IMR-90 (cell line): ENCODE data around the gene PSMB11. TPM values are rescaled to one million over a fixed set of nuclear protein-coding genes. Genes with fewer than 3 reads are reported as not detected.
A peak's percentile ranks its signal among the peaks of the same experiment; 100 is the strongest.

Experiments
- ATAC-seq: fragments of 200-7000 bp; cut with Tn5 transposase; 2 replicates; pipeline ENCODE4 v1.9.1; 2020; ENCODE audit warnings: low read depth, mild to moderate bottlenecking, moderate library complexity
- BruUV-seq: library from RNA; stranded (reverse); fragments of 400-500 nt; replicated peaks from 2 replicates; lab custom pipeline; 2021; lab: Mats Ljungman, UMichigan
- CTCF ChIA-PET: fragments of 300-600 bp; formaldehyde crosslinking; extraction: SDS; loops from one replicate; lab custom pipeline; 2021; ENCODE audit warnings: antibody characterized with exemption; lab: Yijun Ruan, JAX
- POLR2A ChIA-PET: fragments of 300-600 bp; sonication (Branson Sonifier 250); formaldehyde crosslinking; loops from one replicate; lab custom pipeline; 2022; ENCODE audit warnings: antibody characterized with exemption; ENCODE audit not compliant: unreplicated experiment; lab: Charles Lee
- DNase-seq: peaks from one replicate; pipeline ENCODE4 v3.0.0; 2013
- H2AFZ ChIP-seq: replicated peaks from 2 replicates; pipeline ENCODE3; 2013; ENCODE audit warnings: low read length, mild to moderate bottlenecking; ENCODE audit not compliant: poor library complexity
- H2AK5ac ChIP-seq: 2 replicates; pipeline ENCODE4 v1.6.1; 2013; ENCODE audit warnings: low read depth, low read length, inconsistent platforms
- H2AK9ac ChIP-seq: replicated peaks from 2 replicates; pipeline ENCODE3; 2013; ENCODE audit warnings: mild to moderate bottlenecking, low read depth, low read length, moderate library complexity; ENCODE audit not compliant: poor library complexity
- H2BK120ac ChIP-seq: 2 replicates; pipeline ENCODE4 v1.6.1; 2013; ENCODE audit warnings: low read depth, low read length, inconsistent platforms
- H2BK15ac ChIP-seq: 3 replicates; pipeline ENCODE4 v1.6.1; 2013; ENCODE audit warnings: low read depth, low read length, inconsistent platforms
- H2BK20ac ChIP-seq: 2 replicates; pipeline ENCODE4 v1.6.1; 2013; ENCODE audit warnings: low read depth, mild to moderate bottlenecking, inconsistent platforms, low read length, moderate library complexity
- H2BK5ac ChIP-seq: 2 replicates; pipeline ENCODE4 v1.6.1; 2013; ENCODE audit warnings: mild to moderate bottlenecking, low read depth, low read length, inconsistent platforms; ENCODE audit not compliant: poor library complexity, severe bottlenecking
- H3K14ac ChIP-seq: replicated peaks from 2 replicates; pipeline ENCODE4 v1.6.1; 2013; ENCODE audit warnings: low read depth, low read length, inconsistent platforms
- H3K18ac ChIP-seq: 2 replicates; pipeline ENCODE4 v1.6.1; 2013; ENCODE audit warnings: low read depth, low read length, control low read depth
- H3K23ac ChIP-seq: 2 replicates; pipeline ENCODE4 v1.6.1; 2013; ENCODE audit warnings: low read depth, low read length, inconsistent platforms
- H3K27ac ChIP-seq: 2 replicates; pipeline ENCODE4 v1.5.1; 2013; ENCODE audit warnings: mild to moderate bottlenecking, control low read depth, low read length; ENCODE audit not compliant: insufficient read depth
- H3K27me3 ChIP-seq: 2 replicates; pipeline ENCODE4 v1.6.1; 2013; ENCODE audit warnings: low read length; ENCODE audit not compliant: control insufficient read depth, insufficient read depth
- H3K36me3 ChIP-seq: 2 replicates; pipeline ENCODE4 v1.6.1; 2013; ENCODE audit warnings: low read length, mixed read lengths; ENCODE audit not compliant: control insufficient read depth, insufficient read depth
- H3K4ac ChIP-seq: 2 replicates; pipeline ENCODE4 v1.6.1; 2013; ENCODE audit warnings: low read depth, low read length, inconsistent platforms
- H3K4me1 ChIP-seq: 2 replicates; pipeline ENCODE4 v1.6.1; 2013; ENCODE audit warnings: low read length, mixed read lengths; ENCODE audit not compliant: control insufficient read depth, insufficient read depth
- H3K4me2 ChIP-seq: 2 replicates; pipeline ENCODE4 v1.6.1; 2013; ENCODE audit warnings: low read depth, mild to moderate bottlenecking, control low read depth, low read length, moderate library complexity
- H3K4me3 ChIP-seq: 2 replicates; pipeline ENCODE4 v1.5.1; 2013; ENCODE audit warnings: low read depth, mild to moderate bottlenecking, control low read depth, low read length, moderate library complexity; ENCODE audit not compliant: insufficient read depth
- H3K56ac ChIP-seq: 2 replicates; pipeline ENCODE4 v1.6.1; 2013; ENCODE audit warnings: low read length, inconsistent platforms; ENCODE audit not compliant: insufficient read depth; ENCODE audit errors: extremely low read depth
- H3K79me1 ChIP-seq, 2 experiments: 2 replicates each; pipeline ENCODE4 v1.6.1; 2013; ENCODE audit warnings: low read length in 2 of 2, inconsistent platforms in 1 of 2, low read depth in 1 of 2
- H3K9ac ChIP-seq: 2 replicates; pipeline ENCODE4 v1.6.1; 2013; ENCODE audit warnings: low read depth, low read length, control low read depth
- H3K9me1 ChIP-seq: 2 replicates; pipeline ENCODE4 v1.6.1; 2013; ENCODE audit warnings: low read length, inconsistent platforms; ENCODE audit not compliant: insufficient read depth
- H3K9me3 ChIP-seq: 2 replicates; pipeline ENCODE4 v1.6.1; 2013; ENCODE audit warnings: low read length; ENCODE audit not compliant: control insufficient read depth, insufficient read depth
- H4K20me1 ChIP-seq: 2 replicates; pipeline ENCODE4 v1.6.1; 2013; ENCODE audit warnings: low read length, inconsistent platforms; ENCODE audit not compliant: insufficient read depth
- H4K5ac ChIP-seq: 2 replicates; pipeline ENCODE4 v1.6.1; 2013; ENCODE audit warnings: mild to moderate bottlenecking, low read depth, low read length, control low read depth
- H4K8ac ChIP-seq, 2 experiments: 2 replicates each; pipeline ENCODE4 v1.6.1; 2013; ENCODE audit warnings: low read depth in 2 of 2, low read length in 2 of 2, control low read depth in 1 of 2, inconsistent platforms in 1 of 2
- H4K91ac ChIP-seq: 2 replicates; pipeline ENCODE4 v1.6.1; 2013; ENCODE audit warnings: low read depth, low read length, inconsistent platforms; ENCODE audit not compliant: insufficient read depth
- CEBPB ChIP-seq: IDR thresholded peaks from 2 replicates; pipeline ENCODE4 v1.6.1; 2012; ENCODE audit warnings: low read depth, low read length, improper control_type of control experiment
- FOS ChIP-seq: fragments of 150-350 bp; IDR thresholded peaks from 2 replicates; pipeline ENCODE4 v1.6.1; 2016; ENCODE audit warnings: low read depth, low read length
- MAFK ChIP-seq: IDR thresholded peaks from 2 replicates; pipeline ENCODE4 v1.6.1; 2012; ENCODE audit warnings: low read depth, low read length, improper control_type of control experiment
- MAZ ChIP-seq: IDR thresholded peaks from 2 replicates; pipeline ENCODE4 v1.6.1; 2012; ENCODE audit warnings: low read depth, mild to moderate bottlenecking, low read length, improper control_type of control experiment, moderate library complexity, borderline replicate concordance
- MXI1 ChIP-seq: IDR thresholded peaks from 2 replicates; pipeline ENCODE4 v1.6.1; 2012; ENCODE audit warnings: low read depth, mild to moderate bottlenecking, low read length, moderate library complexity, borderline replicate concordance
- RCOR1 ChIP-seq: IDR thresholded peaks from 2 replicates; pipeline ENCODE4 v1.6.1; 2012; ENCODE audit warnings: mild to moderate bottlenecking, low read length, improper control_type of control experiment; ENCODE audit not compliant: insufficient replicate concordance
- RFX5 ChIP-seq: IDR thresholded peaks from 2 replicates; pipeline ENCODE4 v1.8.0; 2012; ENCODE audit warnings: low read depth, mild to moderate bottlenecking, low read length, moderate library complexity
- SMC3 ChIP-seq: fragments of 150-350 bp; IDR thresholded peaks from 2 replicates; pipeline ENCODE4 v1.6.1; 2016; ENCODE audit warnings: low read depth, mild to moderate bottlenecking, antibody characterized with exemption, low read length, moderate library complexity
- USF2 ChIP-seq: fragments of 150-350 bp; IDR thresholded peaks from 2 replicates; pipeline ENCODE4 v1.6.1; 2017; ENCODE audit warnings: mild to moderate bottlenecking, antibody characterized with exemption, low read length, low read depth
- WGBS, 2 experiments: methylation state at CpG; one replicate each; pipeline versions ENCODE4 v1.1.5 to v1.1.7; 2013; ENCODE audit warnings: missing lambda C conversion rate in 2 of 2; ENCODE audit not compliant: insufficient read length in 1 of 2; ENCODE audit errors: extremely low coverage in 2 of 2; 5-methylcytosine and 5-hydroxymethylcytosine counted together
- dilution Hi-C: fragments of 300-500 bp; cut with HindIII; formaldehyde crosslinking; loops from one replicate; pipeline ENCODE4 v1.14.3; 2018; ENCODE audit warnings: low sequenced_read_pairs; ENCODE audit not compliant: unreplicated experiment
- in situ Hi-C: fragments of 300-500 bp; cut with MboI; formaldehyde crosslinking; loops from 3 replicates; pipeline ENCODE4 v1.14.3; 2019; ENCODE audit warnings: low sequenced_read_pairs, inconsistent platforms, mixed read lengths
- intact Hi-C: fragments of 100-400 bp; cut with micrococcal nuclease; formaldehyde crosslinking; loops from 2 replicates; pipeline ENCODE4 v1.10.0; 2022
- polyA plus RNA-seq, 3 experiments: library from polyadenylated mRNA; depleted of rRNA; stranded (reverse); fragments of >200 nt; gene quantifications; 2 replicates each; pipeline ENCODE4 v1.2.3, GENCODE V29; 2012; ENCODE audit warnings: low replicate concordance in 1 of 3
- total RNA-seq: library from RNA; depleted of rRNA; stranded (reverse); fragments of >200 nt; gene quantifications from 2 replicates; pipeline ENCODE4 v1.2.3, GENCODE V29; 2012

The PSMB11 gene
- total and polyA plus RNA-seq, 2 of the 4 experiments (the other 2 are of a cell fraction): not detected

- Histone ChIP-seq H3K14ac (no peak overlapping the region), H3K9me1 (peaks cover 12% of the 10 kb centered on the region), H2BK5ac (no peak overlapping the region), H4K8ac (no peak overlapping the region), H3K56ac (no peak overlapping the region), H3K4me1 (peaks cover 7% of the 10 kb centered on the region), H3K27me3 (no peaks in the 10 kb centered on the region), H4K5ac (no peak overlapping the region), H2AK5ac (no peak overlapping the region), H4K20me1 (no peaks in the 10 kb centered on the region), H3K4ac (peak overlapping the region; percentile 53; the same call in 1 of the 2 replicates), H2AFZ (peak overlapping the region; percentile 9), H3K4me3 (no peak overlapping the region), H3K4me2 (no peak overlapping the region), H2AK9ac (no peak overlapping the region), H3K79me1 (no peaks in the 10 kb centered on the region), H2BK20ac (no peak overlapping the region), H3K36me3 (no peaks in the 10 kb centered on the region), H3K9ac (no peak overlapping the region), H2BK15ac (no peak overlapping the region), H3K23ac (no peak overlapping the region), H4K91ac (no peak overlapping the region), H2BK120ac (no peak overlapping the region), H3K27ac (no peak overlapping the region), H3K9me3 (no peaks in the 10 kb centered on the region), H3K18ac (no peak overlapping the region)
- dilution Hi-C loops (no loop called here), intact Hi-C loops (no loop called here), in situ Hi-C loops (no loop called here)
- TF ChIP-seq SMC3 (no peak), RCOR1 (no peak), FOS (no peak), MXI1 (no peak), USF2 (no peak), CEBPB (no peak), RFX5 (no peak), MAZ (no peak), MAFK (no peak)
- BruUV-seq: no TSS peak
- DNase-seq (no peak), ATAC-seq (no peak)
- no CpG with 5 or more reads among the region's 3 CpGs for WGBS, 2 experiments
- ChIA-PET POLR2A (no interaction called here), CTCF (no interaction called here)
Observed at GRCh38 chr14:23043754-23044153, 1.7 kb downstream of the PSMB11 start.
